Activated CD4-positive, alpha-beta T cell treated with anti-CD3 and anti-CD28 coated beads for 48 hours (primary cell): ENCODE data around the gene HLA-DOA.

Experiments
- DNase-seq: peaks from one replicate; pipeline ENCODE4 v3.0.0-alpha.2; 2020

The HLA-DOA gene

GRCh38 chr6:32962213-32962826 is 47.1 kb downstream of the HLA-DOA start:
- no peak for DNase-seq

GRCh38 chr6:32960563-32960962 is 48.8 kb downstream of the HLA-DOA start:
- no peak for DNase-seq

GRCh38 chr6:32956176-32956575 is 53.2 kb downstream of the HLA-DOA start:
- no peak for DNase-seq

GRCh38 chr6:32954986-32955802 is 54.2 kb downstream of the HLA-DOA start:
- peak; percentile 48 for DNase-seq

GRCh38 chr6:32954267-32954666 is 55.1 kb downstream of the HLA-DOA start:
- no peak for DNase-seq
